DOHH2 (cell line): ENCODE measurements around the gene MARCHF9.

ENCODE experiments used
- CTCF ChIP-seq: fragments of 200-600 bp; sonication (generic); IDR thresholded peaks from one replicate; pipeline ENCODE4 v1.5.1; 2014; ENCODE audit warnings: antibody characterized with exemption, mild to moderate bottlenecking, low read depth, low read length; ENCODE audit not compliant: poor library complexity, severe bottlenecking
- EZH2phosphoT487 ChIP-seq: fragments of 200-600 bp; sonication (generic); IDR thresholded peaks from 2 replicates; pipeline ENCODE4 v1.6.1; 2017; ENCODE audit warnings: borderline replicate concordance, mild to moderate bottlenecking, antibody characterized with exemption, low read length, moderate library complexity, mixed read lengths

GRCh38 chr12:57775044-57775443 is 20.1 kb downstream of the MARCHF9 start:
- TF ChIP-seq CTCF = no peak
- no peak for TF ChIP-seq EZH2phosphoT487
